Measurements from ENCODE around the gene APBB2.
"Not testable (repeated sequence)": the region's sequence is repeated elsewhere in the genome, so short reads cannot be mapped to it uniquely, and the experiment has no call there.

Gene APBB2

DNA sequence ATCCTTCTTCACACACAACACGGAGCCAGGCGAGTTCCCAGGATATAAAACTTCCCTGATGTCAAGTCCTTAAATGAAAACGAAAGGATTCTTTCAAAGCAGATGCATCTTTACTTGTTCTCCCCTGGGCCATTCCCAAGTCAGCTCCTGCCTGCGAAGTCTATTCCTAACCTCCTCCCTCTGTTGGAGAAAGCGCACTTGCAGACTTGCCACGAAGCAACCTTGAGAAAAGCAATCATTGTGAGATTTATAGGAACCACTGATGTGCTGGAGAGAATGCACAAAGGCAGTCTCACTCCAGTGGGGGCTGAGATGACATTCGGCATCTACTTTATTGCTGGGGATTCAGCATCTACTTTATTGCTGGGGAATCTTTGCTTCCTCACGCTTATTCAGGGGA lies 308.9 kb downstream of the APBB2 start:
- Histone ChIP-seq H3K18ac (ENCODE audit: low read depth in 1 of 2, low read length in 2 of 2) (no peak overlapping the region), H3K23ac (ENCODE audit: low read length in 2 of 2) (no peak overlapping the region), H3K79me1 (replicated peaks; ENCODE audit: low read length, poor library complexity, severe bottlenecking) (peaks cover 5% of the 10 kb centered on the region), H2AK5ac (ENCODE audit: low read length, severe bottlenecking) (no peak overlapping the region), H2BK120ac (ENCODE audit: low read depth, low read length) (no peak overlapping the region), H3K14ac (ENCODE audit: low read length in 2 of 2) (no peak overlapping the region), H3K9me3 (ENCODE audit: control insufficient read depth, low read length) (no peaks in the 10 kb centered on the region), H3K4ac (ENCODE audit: low read depth in 1 of 2, low read length in 2 of 2) (no peak overlapping the region), H3K27me3 (ENCODE audit: control insufficient read depth in 1 of 2, insufficient read depth in 1 of 2, low read length in 2 of 2) (no peaks in the 10 kb centered on the region), H3K4me2 (ENCODE audit: low read length, poor library complexity, severe bottlenecking) (no peak overlapping the region), H3K9ac (ENCODE audit: low read length) (no peak overlapping the region), H4K91ac (ENCODE audit: low read length) (no peak overlapping the region), H3K36me3 (ENCODE audit: control insufficient read depth in 1 of 2, insufficient read depth in 2 of 2, low read depth in 1 of 2, low read length in 2 of 2) (peaks cover 0 to 7% of the 10 kb centered on the region in 2 experiments), H3K27ac (ENCODE audit: low read length, poor library complexity, severe bottlenecking) (no peak overlapping the region), H3K4me1 (ENCODE audit: control insufficient read depth, insufficient read depth, low read depth, low read length) (peaks cover 12% of the 10 kb centered on the region), H2BK5ac (ENCODE audit: low read depth, low read length, poor library complexity, severe bottlenecking) (no peak overlapping the region), H2BK12ac (ENCODE audit: low read length in 2 of 2) (no peak overlapping the region), H2AFZ (ENCODE audit: low read depth, low read length) (no peak overlapping the region), H3K4me3 (ENCODE audit: insufficient read depth in 1 of 2, low read depth in 1 of 2, low read length in 2 of 2) (no peak overlapping the region), H2BK15ac (ENCODE audit: low read depth, poor library complexity, severe bottlenecking) (no peak overlapping the region), H4K8ac (ENCODE audit: low read length) (no peak overlapping the region)
- no peak for DNase-seq
- WGBS: 98% methylated on average over 8 of the region's 8 CpGs

DNA sequence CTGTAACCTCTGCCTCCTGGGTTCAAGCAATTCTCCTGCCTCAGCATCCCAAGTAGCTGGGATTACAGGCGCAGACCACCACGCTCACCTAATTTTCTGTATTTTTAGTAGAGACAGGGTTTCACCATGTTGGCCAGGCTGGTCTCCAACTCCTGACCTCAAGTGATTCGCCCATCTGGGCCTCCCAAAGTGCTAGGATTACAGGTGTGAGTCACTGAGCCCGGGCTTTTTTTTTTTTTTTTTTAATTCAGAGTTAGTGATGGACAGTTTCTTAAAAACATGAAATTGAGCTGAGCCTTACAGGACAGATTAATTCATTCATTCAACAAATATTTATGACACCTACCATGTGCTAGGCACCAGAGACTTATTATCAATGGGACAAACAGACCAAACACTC lies 313.8 kb downstream of the APBB2 start:
- not testable (repeated sequence) for H2AK5ac ChIP-seq (ENCODE audit: low read length, severe bottlenecking); H2BK5ac ChIP-seq (ENCODE audit: low read depth, low read length, poor library complexity, severe bottlenecking); H4K91ac ChIP-seq (ENCODE audit: low read length); DNase-seq; H3K23ac ChIP-seq (ENCODE audit: low read length in 2 of 2); H3K4me3 ChIP-seq (ENCODE audit: insufficient read depth in 1 of 2, low read depth in 1 of 2, low read length in 2 of 2); H3K27ac ChIP-seq (ENCODE audit: low read length, poor library complexity, severe bottlenecking); H3K14ac ChIP-seq (ENCODE audit: low read length in 2 of 2); H3K27me3 ChIP-seq (ENCODE audit: control insufficient read depth in 1 of 2, insufficient read depth in 1 of 2, low read length in 2 of 2); H3K18ac ChIP-seq (ENCODE audit: low read depth in 1 of 2, low read length in 2 of 2); H3K9me3 ChIP-seq (ENCODE audit: control insufficient read depth, low read length); H3K4me1 ChIP-seq (ENCODE audit: control insufficient read depth, insufficient read depth, low read depth, low read length); H3K9ac ChIP-seq (ENCODE audit: low read length); H2AFZ ChIP-seq (ENCODE audit: low read depth, low read length); H3K36me3 ChIP-seq (ENCODE audit: control insufficient read depth in 1 of 2, insufficient read depth in 2 of 2, low read depth in 1 of 2, low read length in 2 of 2); H2BK120ac ChIP-seq (ENCODE audit: low read depth, low read length); H3K4ac ChIP-seq (ENCODE audit: low read depth in 1 of 2, low read length in 2 of 2); H2BK12ac ChIP-seq (ENCODE audit: low read length in 2 of 2); H3K4me2 ChIP-seq (ENCODE audit: low read length, poor library complexity, severe bottlenecking); H4K8ac ChIP-seq (ENCODE audit: low read length); H2BK15ac ChIP-seq (ENCODE audit: low read depth, poor library complexity, severe bottlenecking)
- H3K79me1 ChIP-seq (replicated peaks; ENCODE audit: low read length, poor library complexity, severe bottlenecking): peaks cover 10% of the 10 kb centered on the region
- 77% methylated on average over 4 of the region's 4 CpGs for WGBS

DNA sequence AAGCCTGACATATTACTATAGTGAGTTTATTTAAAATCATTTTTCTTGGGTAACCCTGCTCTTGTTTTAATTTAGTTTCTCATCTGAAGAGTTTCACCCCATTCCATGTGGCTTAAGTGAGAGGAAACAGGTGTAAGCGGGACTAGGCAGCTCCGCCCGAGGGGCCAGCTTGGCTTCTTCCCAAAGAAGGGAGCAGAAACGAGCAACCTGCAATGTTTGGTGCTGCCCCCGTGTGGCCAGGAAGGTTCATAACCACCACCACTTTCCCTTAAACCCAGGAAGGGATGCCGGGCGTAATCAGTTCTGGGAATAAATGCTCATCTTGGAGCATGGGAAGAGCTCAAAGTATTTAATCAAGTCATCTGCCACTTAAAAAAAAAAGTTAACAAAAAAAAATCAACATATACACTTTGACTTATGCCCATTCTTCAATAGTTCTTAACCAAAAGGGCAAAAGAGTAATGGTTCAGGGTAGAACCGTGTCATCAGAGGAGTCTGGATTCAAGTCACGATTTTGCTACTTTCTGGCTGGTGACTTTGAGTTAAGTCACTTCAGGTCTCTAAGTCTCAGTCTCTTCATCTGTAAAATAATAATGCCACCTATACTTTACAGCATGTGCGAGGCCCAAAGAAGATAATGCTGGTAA lies 316.7 kb downstream of the APBB2 start:
- no peak overlapping the region for H4K8ac ChIP-seq (ENCODE audit: low read length)
- H3K9ac ChIP-seq (ENCODE audit: low read length): no peak overlapping the region
- 55% methylated on average over 7 of the region's 10 CpGs for WGBS
- no peak overlapping the region for H3K4me3 ChIP-seq (ENCODE audit: insufficient read depth in 1 of 2, low read depth in 1 of 2, low read length in 2 of 2)
- H2BK120ac ChIP-seq (ENCODE audit: low read depth, low read length): no peak overlapping the region
- H2BK12ac ChIP-seq (ENCODE audit: low read length in 2 of 2): no peak overlapping the region
- H3K27ac ChIP-seq (ENCODE audit: low read length, poor library complexity, severe bottlenecking): no peak overlapping the region
- H3K36me3 ChIP-seq (ENCODE audit: control insufficient read depth in 1 of 2, insufficient read depth in 2 of 2, low read depth in 1 of 2, low read length in 2 of 2): peaks cover 7 to 27% of the 10 kb centered on the region in 2 experiments
- H3K23ac ChIP-seq (ENCODE audit: low read length in 2 of 2): no peak overlapping the region
- no peak overlapping the region for H2AK5ac ChIP-seq (ENCODE audit: low read length, severe bottlenecking)
- no peak overlapping the region for H3K18ac ChIP-seq (ENCODE audit: low read depth in 1 of 2, low read length in 2 of 2)
- H2AFZ ChIP-seq (ENCODE audit: low read depth, low read length): no peak overlapping the region
- H3K27me3 ChIP-seq (ENCODE audit: control insufficient read depth in 1 of 2, insufficient read depth in 1 of 2, low read length in 2 of 2): no peaks in the 10 kb centered on the region
- no peak overlapping the region for H2BK5ac ChIP-seq (ENCODE audit: low read depth, low read length, poor library complexity, severe bottlenecking)
- H3K79me1 ChIP-seq (replicated peaks; ENCODE audit: low read length, poor library complexity, severe bottlenecking): peaks cover 13% of the 10 kb centered on the region
- no peak overlapping the region for H3K14ac ChIP-seq (ENCODE audit: low read length in 2 of 2)
- no peak overlapping the region for H4K91ac ChIP-seq (ENCODE audit: low read length)
- peak; percentile 63 for DNase-seq
- H2BK15ac ChIP-seq (ENCODE audit: low read depth, poor library complexity, severe bottlenecking): no peak overlapping the region
- no peaks in the 10 kb centered on the region for H3K9me3 ChIP-seq (ENCODE audit: control insufficient read depth, low read length)
- peak overlapping the region; percentile 51 for H3K4me2 ChIP-seq (ENCODE audit: low read length, poor library complexity, severe bottlenecking)
- H3K4ac ChIP-seq (ENCODE audit: low read depth in 1 of 2, low read length in 2 of 2): no peak overlapping the region
- H3K4me1 ChIP-seq (ENCODE audit: control insufficient read depth, insufficient read depth, low read depth, low read length): peaks cover 2% of the 10 kb centered on the region

DNA sequence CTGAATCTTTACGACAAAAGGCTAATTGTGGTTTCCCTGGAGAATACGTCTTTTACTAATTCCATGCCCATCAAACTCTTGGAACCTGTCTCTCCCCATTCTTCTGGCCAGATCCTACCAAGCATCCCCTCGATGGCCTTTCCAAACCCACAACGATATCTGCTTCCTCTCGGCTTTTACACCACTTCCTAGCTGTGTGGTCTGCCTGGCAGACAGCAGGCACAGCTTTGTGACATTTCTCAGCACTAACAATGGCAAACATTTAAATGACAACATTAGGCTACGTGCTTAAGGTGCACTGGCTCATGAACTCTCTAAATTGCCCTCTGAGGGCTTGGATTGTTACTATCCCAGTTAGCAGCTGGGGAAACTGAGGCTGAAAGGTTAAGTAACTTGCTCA lies 323.6 kb downstream of the APBB2 start:
- no peak overlapping the region for H3K23ac ChIP-seq (ENCODE audit: low read length in 2 of 2)
- 93% methylated on average over 6 of the region's 6 CpGs for WGBS
- H3K18ac ChIP-seq (ENCODE audit: low read depth in 1 of 2, low read length in 2 of 2): no peak overlapping the region
- H3K4me2 ChIP-seq (ENCODE audit: low read length, poor library complexity, severe bottlenecking): no peak overlapping the region
- H3K9ac ChIP-seq (ENCODE audit: low read length): no peak overlapping the region
- H2AFZ ChIP-seq (ENCODE audit: low read depth, low read length): no peak overlapping the region
- no peak for DNase-seq
- H2AK5ac ChIP-seq (ENCODE audit: low read length, severe bottlenecking): no peak overlapping the region
- no peak overlapping the region for H4K8ac ChIP-seq (ENCODE audit: low read length)
- H2BK5ac ChIP-seq (ENCODE audit: low read depth, low read length, poor library complexity, severe bottlenecking): no peak overlapping the region
- no peak overlapping the region for H3K4me3 ChIP-seq (ENCODE audit: insufficient read depth in 1 of 2, low read depth in 1 of 2, low read length in 2 of 2)
- no peak overlapping the region for H3K14ac ChIP-seq (ENCODE audit: low read length in 2 of 2)
- no peaks in the 10 kb centered on the region for H3K4me1 ChIP-seq (ENCODE audit: control insufficient read depth, insufficient read depth, low read depth, low read length)
- peaks cover 27 to 57% of the 10 kb centered on the region in 2 experiments for H3K36me3 ChIP-seq (ENCODE audit: control insufficient read depth in 1 of 2, insufficient read depth in 2 of 2, low read depth in 1 of 2, low read length in 2 of 2)
- H2BK15ac ChIP-seq (ENCODE audit: low read depth, poor library complexity, severe bottlenecking): no peak overlapping the region
- H2BK120ac ChIP-seq (ENCODE audit: low read depth, low read length): no peak overlapping the region
- H2BK12ac ChIP-seq (ENCODE audit: low read length in 2 of 2): no peak overlapping the region
- peaks cover 17% of the 10 kb centered on the region for H3K79me1 ChIP-seq (replicated peaks; ENCODE audit: low read length, poor library complexity, severe bottlenecking)
- H3K9me3 ChIP-seq (ENCODE audit: control insufficient read depth, low read length): no peaks in the 10 kb centered on the region
- H3K27ac ChIP-seq (ENCODE audit: low read length, poor library complexity, severe bottlenecking): no peak overlapping the region
- H4K91ac ChIP-seq (ENCODE audit: low read length): no peak overlapping the region
- no peaks in the 10 kb centered on the region for H3K27me3 ChIP-seq (ENCODE audit: control insufficient read depth in 1 of 2, insufficient read depth in 1 of 2, low read length in 2 of 2)
- H3K4ac ChIP-seq (ENCODE audit: low read depth in 1 of 2, low read length in 2 of 2): no peak overlapping the region

Measured in mesenchymal stem cell (in vitro differentiated cells and primary cell).